ENCODE measurements around the gene GCK.
A peak's percentile ranks its signal among the peaks of the same experiment; 100 is the strongest.

The GCK gene

GRCh38 chr7:44116087-44116788, 73.0 kb downstream of the GCK start:
- no peak for DNase-seq

GRCh38 chr7:44114586-44115310, 74.5 kb downstream of the GCK start:
- DNase-seq = no peak

GRCh38 chr7:44113764-44114354, 75.4 kb downstream of the GCK start:
- DNase-seq = no peak

- no peak for DNase-seq
Measured at GRCh38 chr7:44112997-44113763, 76.1 kb downstream of the GCK start.

GRCh38 chr7:44112231-44112996, 76.8 kb downstream of the GCK start:
- no peak for DNase-seq

GRCh38 chr7:44111761-44112160, 77.5 kb downstream of the GCK start:
- DNase-seq = no peak

GRCh38 chr7:44110719-44111635, 78.3 kb downstream of the GCK start:
- DNase-seq = no peak

GRCh38 chr7:44109991-44110390, 79.2 kb downstream of the GCK start:
- DNase-seq = no peak

- DNase-seq = no peak
Measured at GRCh38 chr7:44108768-44109750, 80.2 kb downstream of the GCK start.

GRCh38 chr7:44107961-44108767, 81.1 kb downstream of the GCK start:
- no peak for DNase-seq

- no peak for DNase-seq
Measured at GRCh38 chr7:44107116-44107960, 81.9 kb downstream of the GCK start.

GRCh38 chr7:44106311-44107065, 82.8 kb downstream of the GCK start:
- DNase-seq = no peak

GRCh38 chr7:44105832-44106231, 83.4 kb downstream of the GCK start:
- DNase-seq = no peak

- peak; percentile 58 for DNase-seq
Measured at GRCh38 chr7:44104860-44105771, 84.1 kb downstream of the GCK start.

GRCh38 chr7:44103923-44104859, 85.0 kb downstream of the GCK start, which contains the start of gene AEBP1:
Gene AEBP1, plus strand, starts transcription at chr7:44104345. Its CDS starts 321 bp downstream, at chr7:44104666.
- peak; percentile 43 for DNase-seq
